ENCODE results near the gene DDX39B. TPM values are rescaled to one million over a fixed set of nuclear protein-coding genes. Genes with fewer than 3 reads are reported as not detected.
"Not testable (repeated sequence)": the region's sequence is repeated elsewhere in the genome, so short reads cannot be mapped to it uniquely, and the experiment has no call there.

Gene DDX39B
- total RNA-seq, 2 experiments from 2014 or later: 420 to 442 TPM

- ChIA-PET CTCF (no interaction called here), POLR2A (interaction anchor here (0.6 kb wide), 1 partner anchor 130 kb away, joined by 3 read pairs; no protein-coding TSS in a partner anchor)
- Mint-ChIP-seq H3K27me3 (no peaks in the 10 kb centered on the region), H3K36me3 (ENCODE audit: low read depth) (peaks cover 61% of the 10 kb centered on the region), H3K27ac (no peak overlapping the region), H3K4me3 (no peak overlapping the region), H3K4me1 (peaks cover 12% of the 10 kb centered on the region), H3K9me3 (no peaks in the 10 kb centered on the region)
- no peak for DNase-seq
Observed at GRCh38 chr6:31531162-31531561, 10.6 kb downstream of the DDX39B start.

- Mint-ChIP-seq H3K27me3 (no peaks in the 10 kb centered on the region), H3K27ac (no peak overlapping the region), H3K9me3 (no peaks in the 10 kb centered on the region), H3K4me1 (peaks cover 8% of the 10 kb centered on the region), H3K4me3 (no peak overlapping the region), H3K36me3 (ENCODE audit: low read depth) (peaks cover 56% of the 10 kb centered on the region)
- no peak for DNase-seq
- ChIA-PET POLR2A (interaction anchor here (0.6 kb wide), 1 partner anchor 130 kb away, joined by 3 read pairs; no protein-coding TSS in a partner anchor), CTCF (no interaction called here)
Observed at GRCh38 chr6:31530659-31531058, 11.1 kb downstream of the DDX39B start.

- CTCF ChIA-PET: interaction anchor here (1.0 to 2.7 kb wide), 2 partner anchors 11 to 13 kb away, joined by 5 to 14 read pairs; partner anchors contain the start of gene DDX39B
- Mint-ChIP-seq H3K9me3 (no peaks in the 10 kb centered on the region), H3K27me3 (no peaks in the 10 kb centered on the region), H3K36me3 (ENCODE audit: low read depth) (peaks cover 45% of the 10 kb centered on the region), H3K4me1 (peaks cover 8% of the 10 kb centered on the region), H3K27ac (no peak overlapping the region), H3K4me3 (no peak overlapping the region)
- POLR2A ChIA-PET: interaction anchor here (0.7 kb wide), 1 partner anchor 11 kb away, joined by 3 read pairs; no protein-coding TSS in a partner anchor
- no peak for DNase-seq
Observed at GRCh38 chr6:31529329-31530150, 12.3 kb downstream of the DDX39B start.

- POLR2A ChIA-PET: interaction anchor here (0.7 kb wide), 1 partner anchor 10 kb away, joined by 3 read pairs; no protein-coding TSS in a partner anchor
- Mint-ChIP-seq H3K36me3 (ENCODE audit: low read depth) (peaks cover 39% of the 10 kb centered on the region), H3K27ac (no peak within 1 kb of the TSS), H3K9me3 (no peaks in the 10 kb centered on the region), H3K4me1 (peaks cover 6% of the 10 kb centered on the region), H3K4me3 (no peak within 1 kb of the TSS), H3K27me3 (no peaks in the 10 kb centered on the region)
- CTCF ChIA-PET: interaction anchor here (1.0 to 2.7 kb wide), 3 partner anchors 10 to 12 kb away, joined by 3 to 14 read pairs (median 5); partner anchors contain the start of gene DDX39B
- no peak for DNase-seq
Observed at GRCh38 chr6:31528821-31529328, 12.9 kb downstream of the DDX39B start, which contains the start of gene MCCD1. Gene MCCD1, plus strand, starts transcription at chr6:31528962. Its CDS starts 53 bp downstream, at chr6:31529015.

- Mint-ChIP-seq H3K27ac (no peak overlapping the region), H3K4me3 (no peak overlapping the region), H3K27me3 (no peaks in the 10 kb centered on the region), H3K9me3 (no peaks in the 10 kb centered on the region), H3K4me1 (peaks cover 4% of the 10 kb centered on the region), H3K36me3 (ENCODE audit: low read depth) (peaks cover 34% of the 10 kb centered on the region)
- DNase-seq: no peak
- ChIA-PET POLR2A (no interaction called here), CTCF (interaction anchor here (0.8 to 2.7 kb wide), 4 partner anchors 10 to 86 kb away, joined by 3 to 14 read pairs (median 4); partner anchors contain the start of gene DDX39B)
Observed at GRCh38 chr6:31528307-31528777, 13.5 kb downstream of the DDX39B start.

GRCh38 chr6:31525932-31526591 is 15.7 kb downstream of the DDX39B start:
- Mint-ChIP-seq H3K36me3 (ENCODE audit: low read depth) (peaks cover 18% of the 10 kb centered on the region), H3K27me3 (peaks cover 9% of the 10 kb centered on the region), H3K27ac (no peak overlapping the region), H3K4me1 (peaks cover 3% of the 10 kb centered on the region), H3K9me3 (no peaks in the 10 kb centered on the region), H3K4me3 (no peak overlapping the region)
- no peak for DNase-seq
- ChIA-PET CTCF (no interaction called here), POLR2A (no interaction called here)

- H3K9me3 Mint-ChIP-seq: no peaks in the 10 kb centered on the region
- CTCF ChIA-PET: no interaction called here
- no peak overlapping the region for H3K27ac Mint-ChIP-seq
- POLR2A ChIA-PET: no interaction called here
- no peak for DNase-seq
- peaks cover 11% of the 10 kb centered on the region for H3K27me3 Mint-ChIP-seq
- peaks cover 3% of the 10 kb centered on the region for H3K4me1 Mint-ChIP-seq
- peaks cover 13% of the 10 kb centered on the region for H3K36me3 Mint-ChIP-seq (ENCODE audit: low read depth)
- no peak overlapping the region for H3K4me3 Mint-ChIP-seq
Observed at GRCh38 chr6:31525553-31525931, 16.3 kb downstream of the DDX39B start.

GRCh38 chr6:31521835-31522234 is 20.0 kb downstream of the DDX39B start:
- CTCF ChIA-PET: no interaction called here

GRCh38 chr6:31513456-31514165 is 28.2 kb downstream of the DDX39B start:
- ChIA-PET CTCF (no interaction called here), POLR2A (no interaction called here)
- Mint-ChIP-seq H3K36me3 (ENCODE audit: low read depth) (peaks cover 30% of the 10 kb centered on the region), H3K9me3 (no peaks in the 10 kb centered on the region), H3K27ac (no peak overlapping the region), H3K27me3 (peaks cover 7% of the 10 kb centered on the region), H3K4me3 (no peak overlapping the region), H3K4me1 (peaks cover 4% of the 10 kb centered on the region)
- no peak for DNase-seq

More at GRCh38 chr6:31521835-31522234, 20.0 kb downstream of the DDX39B start:
- DNase-seq: no peak
- Mint-ChIP-seq H3K27ac (no peak overlapping the region), H3K9me3 (no peaks in the 10 kb centered on the region), H3K36me3 (ENCODE audit: low read depth) (no peaks in the 10 kb centered on the region), H3K27me3 (peaks cover 22% of the 10 kb centered on the region), H3K4me3 (no peak overlapping the region), H3K4me1 (no peaks in the 10 kb centered on the region)
- POLR2A ChIA-PET: interaction anchor here (0.5 kb wide), 1 partner anchor 139 kb away, joined by 3 read pairs; the partner anchor contains the start of gene C6orf47

- POLR2A ChIA-PET: no interaction called here
Observed at GRCh38 chr6:31510007-31510406, 31.8 kb downstream of the DDX39B start.

GRCh38 chr6:31509036-31509435 is 32.8 kb downstream of the DDX39B start:
- H3K4me3 Mint-ChIP-seq, CTCF ChIA-PET, H3K9me3 Mint-ChIP-seq, DNase-seq, H3K27me3 Mint-ChIP-seq, POLR2A ChIA-PET: not testable (repeated sequence)
- Mint-ChIP-seq H3K27ac (peak overlapping the region; percentile 41), H3K36me3 (ENCODE audit: low read depth) (peaks cover 54% of the 10 kb centered on the region), H3K4me1 (peaks cover 11% of the 10 kb centered on the region)

More at GRCh38 chr6:31510007-31510406, 31.8 kb downstream of the DDX39B start:
- Mint-ChIP-seq H3K36me3 (ENCODE audit: low read depth) (peaks cover 54% of the 10 kb centered on the region), H3K4me3 (no peak overlapping the region), H3K4me1 (peaks cover 6% of the 10 kb centered on the region), H3K27me3 (peaks cover 1% of the 10 kb centered on the region), H3K9me3 (no peaks in the 10 kb centered on the region), H3K27ac (no peak overlapping the region)
- no peak for DNase-seq
- CTCF ChIA-PET: no interaction called here

- no peak for DNase-seq
- Mint-ChIP-seq H3K36me3 (ENCODE audit: low read depth) (peaks cover 33% of the 10 kb centered on the region), H3K4me1 (peaks cover 60% of the 10 kb centered on the region), H3K4me3 (no peak overlapping the region), H3K9me3 (no peaks in the 10 kb centered on the region), H3K27ac (no peak overlapping the region), H3K27me3 (no peaks in the 10 kb centered on the region)
- CTCF ChIA-PET: interaction anchor here (0.9 kb wide), 1 partner anchor 9 kb away, joined by 4 read pairs; no protein-coding TSS in a partner anchor
- POLR2A ChIA-PET: no interaction called here
Observed at GRCh38 chr6:31502586-31502985, 39.2 kb downstream of the DDX39B start.

Data from activated CD4-positive, alpha-beta T cell treated with anti-CD3 and anti-CD28 coated beads, Interleukin-2, amount 10 ng/mL, durations not matched to agents 7 days and 5 days (primary cell).